MV-4-11 (cell line): ENCODE measurements around the gene GABRQ.
"Not testable (repeated sequence)": the region's sequence is repeated elsewhere in the genome, so short reads cannot be mapped to it uniquely, and the experiment has no call there.

Experiments
- DNase-seq: peaks from one replicate; lab custom pipeline; 2025; lab: John Stamatoyannopoulos, UW

Gene GABRQ

DNA sequence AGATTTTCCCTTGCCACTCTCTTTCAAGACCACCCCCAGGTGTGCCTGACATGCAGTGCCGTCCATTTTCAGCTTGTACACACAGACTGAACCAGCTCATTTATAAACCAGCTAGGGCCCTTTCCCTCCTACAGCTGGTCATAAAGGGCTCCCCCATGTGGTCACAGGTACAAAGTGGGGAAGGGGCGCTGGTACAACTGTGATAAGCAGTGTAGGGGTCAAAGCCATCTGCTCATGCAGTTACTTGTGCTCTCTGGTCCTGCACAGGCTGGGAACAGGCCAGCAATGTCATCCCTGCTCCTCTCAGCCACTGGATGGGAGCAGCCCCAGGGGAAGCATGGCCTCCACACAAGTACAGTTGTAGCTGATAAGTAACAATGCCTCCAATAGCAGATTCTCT, 20.6 kb downstream of the GABRQ start:
- no peak for DNase-seq

DNA sequence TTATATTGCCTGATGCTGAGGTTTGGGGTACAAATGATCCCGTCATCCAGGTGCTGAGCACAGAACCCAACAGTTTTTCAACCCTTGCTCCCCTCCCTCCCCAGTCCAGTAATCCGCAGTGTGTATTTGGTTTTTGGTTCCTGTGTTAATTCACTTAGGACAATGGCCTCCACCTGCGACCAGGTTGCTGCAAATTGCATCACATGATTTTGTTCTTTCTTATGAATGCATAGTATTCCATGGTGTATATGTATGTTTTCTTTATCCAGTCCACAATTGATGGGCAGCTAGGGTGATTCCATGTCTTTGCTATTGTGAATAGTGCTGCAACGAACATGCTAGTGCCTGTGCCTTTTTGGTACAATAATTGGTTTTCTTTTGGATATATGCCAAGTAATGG, 25.4 kb downstream of the GABRQ start:
- no peak for DNase-seq

DNA sequence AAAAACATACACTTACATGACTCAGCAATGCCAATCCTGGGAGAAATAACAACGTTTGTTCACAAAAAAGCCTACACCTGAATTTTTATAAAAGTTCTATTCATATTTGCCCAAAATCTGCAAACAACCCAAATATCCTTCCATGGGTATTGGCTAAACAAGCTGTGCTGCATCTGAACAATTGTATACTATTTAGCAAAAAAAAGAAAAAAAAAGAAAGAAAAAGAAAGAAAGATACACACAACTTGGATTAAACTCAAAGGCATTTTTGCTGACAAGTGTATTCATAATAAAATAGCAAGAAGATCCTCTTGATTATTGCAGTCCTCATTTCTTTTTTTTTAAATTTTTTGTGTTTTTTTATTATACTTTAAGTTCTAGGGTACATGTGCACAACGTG, 36.4 kb downstream of the GABRQ start:
- no peak for DNase-seq

GRCh38 chrX:152674652-152675051, 37.0 kb downstream of the GABRQ start:
- not testable (repeated sequence) for DNase-seq

GRCh38 chrX:152681012-152681411, 43.3 kb downstream of the GABRQ start:
- not testable (repeated sequence) for DNase-seq

DNA sequence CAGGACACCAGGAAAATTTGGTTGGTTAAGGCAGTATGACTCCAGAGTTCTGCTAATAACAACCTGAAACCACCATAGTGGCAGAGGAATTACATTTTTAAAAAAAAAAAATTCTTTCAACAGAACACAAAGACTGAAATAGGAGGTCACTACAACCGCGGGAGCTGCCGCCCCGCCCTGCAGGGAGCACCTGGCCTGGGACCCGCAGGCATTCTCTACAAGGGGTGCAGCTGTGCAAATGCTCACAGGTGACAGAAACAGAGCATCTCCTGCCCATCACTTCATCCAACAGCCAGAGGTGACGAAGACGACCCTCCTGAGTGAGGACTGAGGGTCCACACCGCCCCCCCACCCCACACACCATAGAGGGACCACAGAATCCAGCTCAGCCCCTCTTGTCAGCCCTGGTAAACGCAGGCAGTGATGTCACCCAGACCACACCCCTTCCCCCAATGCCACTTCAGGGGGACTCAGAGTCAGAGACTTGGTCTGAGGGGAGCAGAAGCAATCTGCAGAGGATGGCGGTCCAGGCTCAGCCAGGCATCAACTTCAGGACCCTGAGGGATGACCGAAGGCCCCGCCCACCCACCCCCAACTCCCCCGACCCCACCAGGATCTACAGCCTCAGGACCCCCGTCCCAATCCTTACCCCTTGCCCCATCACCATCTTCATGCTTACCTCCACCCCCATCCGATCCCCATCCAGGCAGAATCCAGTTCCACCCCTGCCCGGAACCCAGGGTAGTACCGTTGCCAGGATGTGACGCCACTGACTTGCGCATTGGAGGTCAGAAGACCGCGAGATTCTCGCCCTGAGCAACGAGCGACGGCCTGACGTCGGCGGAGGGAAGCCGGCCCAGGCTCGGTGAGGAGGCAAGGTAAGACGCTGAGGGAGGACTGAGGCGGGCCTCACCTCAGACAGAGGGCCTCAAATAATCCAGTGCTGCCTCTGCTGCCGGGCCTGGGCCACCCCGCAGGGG, 60.5 kb downstream of the GABRQ start, which contains the start of gene MAGEA3:
TSS of gene MAGEA3 (plus strand) at position 843 of the 980 bp plus-strand sequence. CDS start 2,039 bp downstream, outside the sequence.
- not testable (repeated sequence) for DNase-seq

- DNase-seq = not testable (repeated sequence)
Observed at GRCh38 chrX:152700390-152700789, 62.7 kb downstream of the GABRQ start.

GRCh38 chrX:152706500-152706899, 68.8 kb downstream of the GABRQ start:
- DNase-seq = not testable (repeated sequence)
